OCI-LY1 (cell line): Measurements from ENCODE around the gene TXNL4A.

Experiments used
- H2AFZ ChIP-seq: fragments of 200-600 bp; sonication (generic), shearing (Covaris generic); 2 replicates; pipeline ENCODE4 v1.6.0; 2014; ENCODE audit warnings: antibody characterized with exemption, mild to moderate bottlenecking, low read length
- H3F3A ChIP-seq: fragments of 200-600 bp; sonication (generic), shearing (Covaris generic); 2 replicates; pipeline ENCODE4 v1.6.0; 2014; ENCODE audit warnings: mild to moderate bottlenecking, antibody characterized with exemption, low read length, moderate library complexity; ENCODE audit not compliant: insufficient read depth
- H3K27ac ChIP-seq: fragments of 200-600 bp; sonication (generic); 2 replicates; pipeline ENCODE4 v1.5.1; 2014; ENCODE audit warnings: low read length, mixed run types, mild to moderate bottlenecking, low read depth; ENCODE audit not compliant: poor library complexity, severe bottlenecking
- H3K27me3 ChIP-seq: fragments of 200-600 bp; sonication (generic); 2 replicates; pipeline ENCODE4 v1.6.0; 2014; ENCODE audit warnings: antibody characterized with exemption, mild to moderate bottlenecking, low read length, moderate library complexity; ENCODE audit not compliant: insufficient read depth
- H3K36me3 ChIP-seq: fragments of 200-600 bp; sonication (generic); 2 replicates; pipeline ENCODE4 v1.6.1; 2014; ENCODE audit warnings: mild to moderate bottlenecking, antibody characterized with exemption, low read length, moderate library complexity, mixed read lengths; ENCODE audit not compliant: insufficient read depth
- H3K4me1 ChIP-seq: fragments of 200-600 bp; sonication (generic); 2 replicates; pipeline ENCODE4 v1.5.1; 2014; ENCODE audit warnings: mild to moderate bottlenecking, low read length, moderate library complexity; ENCODE audit not compliant: insufficient read depth, severe bottlenecking
- H3K4me2 ChIP-seq: fragments of 200-600 bp; sonication (generic), shearing (Covaris generic); 2 replicates; pipeline ENCODE4 v1.6.1; 2014; ENCODE audit warnings: low read length
- H3K4me3 ChIP-seq: fragments of 200-600 bp; sonication (generic); 2 replicates; pipeline ENCODE4 v1.5.1; 2014; ENCODE audit warnings: low read length, low read depth, mild to moderate bottlenecking, mixed read lengths; ENCODE audit not compliant: poor library complexity, severe bottlenecking
- H3K79me2 ChIP-seq: fragments of 200-600 bp; shearing (Covaris generic); 2 replicates; pipeline ENCODE4 v1.6.1; 2016; ENCODE audit warnings: mixed run types, low read length, mixed read lengths; ENCODE audit not compliant: insufficient read depth
- H3K9ac ChIP-seq: fragments of 200-600 bp; sonication (generic), shearing (Covaris generic); 2 replicates; pipeline ENCODE4 v1.6.1; 2014; ENCODE audit warnings: mild to moderate bottlenecking, low read length, mixed read lengths
- H3K9me2 ChIP-seq: fragments of 200-600 bp; sonication (generic), shearing (Covaris generic); 2 replicates; pipeline ENCODE4 v1.6.1; 2014; ENCODE audit warnings: low read depth, mild to moderate bottlenecking, low read length, mixed read lengths
- H3K9me3 ChIP-seq: fragments of 200-600 bp; shearing (Covaris generic); 2 replicates; pipeline ENCODE4 v1.6.1; 2014; ENCODE audit warnings: low read length, mixed read lengths
- H4K20me1 ChIP-seq: fragments of 200-600 bp; sonication (generic), shearing (Covaris generic); 2 replicates; pipeline ENCODE4 v1.6.0; 2016; ENCODE audit warnings: mild to moderate bottlenecking, low read length; ENCODE audit not compliant: insufficient read depth
- CTCF ChIP-seq: fragments of 200-600 bp; sonication (generic), shearing (Covaris generic); IDR thresholded peaks from 2 replicates; pipeline ENCODE4 v1.5.1; 2017; ENCODE audit warnings: mild to moderate bottlenecking, antibody characterized with exemption, low read length, moderate library complexity, mixed read lengths
- EZH2 ChIP-seq: fragments of 200-600 bp; sonication (generic), shearing (Covaris generic); IDR thresholded peaks from 2 replicates; pipeline ENCODE4 v1.8.0; 2017; ENCODE audit warnings: borderline replicate concordance, mixed run types, mild to moderate bottlenecking, antibody characterized with exemption, low read length, moderate library complexity, mixed read lengths

Gene TXNL4A

GRCh38 chr18:79950515-79951341, 37.6 kb downstream of the TXNL4A start:
- Histone ChIP-seq H3K9me2 (no peaks in the 10 kb centered on the region), H3K4me3 (peak overlapping the region; percentile 86), H3K9ac (peak overlapping the region; percentile 79), H3K27me3 (no peaks in the 10 kb centered on the region), H3K9me3 (no peaks in the 10 kb centered on the region), H2AFZ (no peak overlapping the region), H4K20me1 (no peaks in the 10 kb centered on the region), H3K36me3 (0 out of 2 replicates have a peak, but pooled peaks cover 7% of the 10 kb centered on the region), H3K4me2 (peak overlapping the region; percentile 75), H3K79me2 (0 out of 2 replicates have a peak, but pooled peaks cover 5% of the 10 kb centered on the region), H3K27ac (peak overlapping the region; percentile 68), H3K4me1 (peaks cover 59% of the 10 kb centered on the region), H3F3A (no peaks in the 10 kb centered on the region)
- TF ChIP-seq CTCF (no peak), EZH2 (no peak)

- Histone ChIP-seq H3K79me2 (0 out of 2 replicates have a peak, but pooled peaks cover 5% of the 10 kb centered on the region), H3K9ac (peak overlapping the region; percentile 79; the same call in 1 of the 2 replicates), H3K27ac (peak overlapping the region; percentile 68), H3K9me3 (no peaks in the 10 kb centered on the region), H3K4me2 (peak overlapping the region; percentile 75), H3K4me3 (peak overlapping the region; percentile 86), H3K4me1 (peaks cover 61% of the 10 kb centered on the region), H3K27me3 (no peaks in the 10 kb centered on the region), H3K9me2 (no peaks in the 10 kb centered on the region), H2AFZ (no peak overlapping the region), H3F3A (no peaks in the 10 kb centered on the region), H3K36me3 (0 out of 2 replicates have a peak, but pooled peaks cover 7% of the 10 kb centered on the region), H4K20me1 (no peaks in the 10 kb centered on the region)
- no peak for TF ChIP-seq CTCF
- no peak for TF ChIP-seq EZH2
Observed at GRCh38 chr18:79949697-79950487, 38.5 kb downstream of the TXNL4A start.

GRCh38 chr18:79948719-79949411, 39.5 kb downstream of the TXNL4A start:
- Histone ChIP-seq H4K20me1 (no peaks in the 10 kb centered on the region), H3K4me3 (peak overlapping the region; percentile 35), H3K36me3 (0 out of 2 replicates have a peak, but pooled peaks cover 7% of the 10 kb centered on the region), H3K4me1 (peaks cover 52% of the 10 kb centered on the region), H3K9me3 (no peaks in the 10 kb centered on the region), H2AFZ (no peak overlapping the region), H3K27ac (peak overlapping the region; percentile 68), H3F3A (no peaks in the 10 kb centered on the region), H3K9me2 (no peaks in the 10 kb centered on the region), H3K27me3 (no peaks in the 10 kb centered on the region), H3K79me2 (0 out of 2 replicates have a peak, but pooled peaks cover 5% of the 10 kb centered on the region), H3K4me2 (peak overlapping the region; percentile 32; the same call in 1 of the 2 replicates), H3K9ac (no peak overlapping the region; the same call in 1 of the 2 replicates)
- TF ChIP-seq CTCF (no peak), EZH2 (no peak)
